Smooth muscle cell of the brain vasculature (primary cell): ENCODE measurements around the gene SCUBE1.

Source experiments
- DNase-seq: peaks from one replicate; pipeline ENCODE4 v3.0.0-alpha.2; 2012; ENCODE audit warnings: low read depth, low spot score

The SCUBE1 gene

GRCh38 chr22:43303166-43303565 is 40.0 kb downstream of the SCUBE1 start:
- no peak for DNase-seq

DNA sequence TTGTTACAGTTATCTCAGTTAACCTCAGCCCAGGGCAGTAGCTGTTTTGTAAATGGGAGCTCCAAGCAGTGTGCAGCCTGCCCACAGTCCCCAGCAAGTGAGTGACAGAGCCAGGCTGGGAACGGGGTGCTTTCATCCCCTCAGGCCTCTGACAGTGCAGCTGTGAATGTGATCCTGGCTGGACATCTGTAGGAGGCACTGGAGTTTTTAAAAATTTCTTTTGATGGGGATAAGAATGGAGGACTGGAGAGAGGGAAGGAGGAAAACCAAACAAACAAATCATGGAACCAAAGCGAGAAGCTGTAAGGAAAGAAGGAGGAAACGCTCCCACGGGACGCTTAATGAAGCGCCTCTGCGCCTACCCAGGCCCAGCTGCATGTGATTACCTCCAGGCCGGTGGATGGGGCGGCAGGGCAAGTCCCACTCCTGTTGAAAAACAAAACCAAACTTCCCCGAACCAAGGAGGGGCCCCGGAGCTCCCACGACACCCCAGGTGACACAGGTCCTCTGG is 40.6 kb downstream of the SCUBE1 start:
- DNase-seq, result no peak

- DNase-seq, result no peak
These were observed 41.3 kb downstream of the SCUBE1 start for GRCh38 chr22:43301866-43302265.

- DNase-seq, result no peak
These were observed 42.1 kb downstream of the SCUBE1 start for GRCh38 chr22:43300891-43301676.

- DNase-seq, result no peak
These were observed 43.4 kb downstream of the SCUBE1 start for GRCh38 chr22:43299736-43300135.

- no peak for DNase-seq
These were observed 44.9 kb downstream of the SCUBE1 start for GRCh38 chr22:43298062-43298801.

DNA sequence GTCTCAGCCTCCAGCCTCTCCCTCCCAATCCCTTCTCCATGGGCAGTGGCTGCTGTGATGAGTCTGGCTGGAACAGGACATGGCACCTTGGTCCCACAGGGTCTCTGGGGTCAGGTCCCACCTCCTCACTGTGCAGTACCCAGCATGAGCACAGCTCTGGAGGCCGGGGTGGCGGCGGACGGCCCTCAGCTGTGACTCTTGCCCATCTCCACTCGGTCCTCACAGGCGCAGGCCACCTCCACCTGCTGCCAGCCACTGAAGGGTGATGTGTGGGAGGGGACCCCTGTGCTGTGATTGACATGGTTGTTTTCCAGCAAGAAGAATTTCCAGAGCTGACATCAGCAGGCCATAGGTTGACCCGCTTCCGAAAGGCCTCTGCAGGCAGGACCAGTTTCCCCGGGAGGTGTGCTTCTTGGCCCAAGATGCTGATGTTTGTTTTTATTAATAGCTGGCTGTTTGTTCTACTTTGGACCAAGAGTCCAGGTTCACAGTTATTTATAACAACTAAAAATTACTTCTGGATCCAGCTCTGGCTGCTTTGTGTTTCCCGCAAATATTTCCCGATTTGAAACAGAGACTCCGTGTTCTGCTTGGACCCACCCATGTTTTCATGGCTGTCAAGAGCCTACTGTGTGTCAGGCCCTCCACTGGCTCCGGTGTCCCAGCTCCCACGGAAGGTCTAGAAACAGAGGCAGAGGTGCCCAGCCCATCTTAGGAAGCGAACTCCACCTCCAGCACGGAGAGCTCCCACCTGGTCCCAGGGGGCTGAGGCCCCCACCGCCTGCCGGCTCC is 45.7 kb downstream of the SCUBE1 start:
- DNase-seq, result no peak

DNA sequence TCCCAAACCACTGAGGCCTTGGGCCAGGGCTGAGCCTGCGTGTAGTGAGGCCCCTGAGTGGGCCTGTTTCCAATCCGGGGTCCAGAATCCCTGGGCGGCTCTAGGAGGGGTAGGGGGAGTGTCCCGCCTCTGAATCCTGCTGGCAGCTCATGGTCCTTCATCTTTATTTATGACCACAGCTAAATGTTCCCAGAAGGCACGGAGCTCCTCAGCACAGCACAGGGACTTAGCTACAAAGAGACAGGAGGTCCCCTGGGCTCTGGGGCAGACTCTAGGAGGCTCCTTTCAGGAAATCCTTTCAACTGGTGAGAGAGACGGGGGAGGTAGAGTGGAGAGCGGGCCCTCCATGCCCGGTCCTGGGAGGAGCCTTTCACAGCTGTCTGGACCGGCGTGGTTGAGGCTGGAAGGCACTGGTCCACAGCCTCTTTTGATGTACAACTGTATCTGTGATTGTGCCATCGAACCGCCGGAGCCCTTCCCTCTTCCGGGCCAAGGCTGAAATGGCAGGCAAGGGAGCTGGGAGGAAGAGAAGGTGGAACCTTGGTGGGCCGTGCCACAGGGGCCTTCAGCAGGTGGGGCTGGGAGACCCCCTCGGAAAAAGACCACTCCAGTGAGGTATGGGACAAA is 46.8 kb downstream of the SCUBE1 start:
- DNase-seq, result no peak

- no peak for DNase-seq
These were observed 47.5 kb downstream of the SCUBE1 start for GRCh38 chr22:43295660-43296059.

GRCh38 chr22:43295173-43295572 is 48.0 kb downstream of the SCUBE1 start:
- no peak for DNase-seq

- no peak for DNase-seq
These were observed 49.3 kb downstream of the SCUBE1 start for GRCh38 chr22:43293655-43294392.

- no peak for DNase-seq
These were observed 49.9 kb downstream of the SCUBE1 start for GRCh38 chr22:43293259-43293654.

GRCh38 chr22:43292630-43293018 is 50.5 kb downstream of the SCUBE1 start:
- no peak for DNase-seq

- no peak for DNase-seq
These were observed 51.8 kb downstream of the SCUBE1 start for GRCh38 chr22:43291381-43291780.

GRCh38 chr22:43289976-43290721 is 53.0 kb downstream of the SCUBE1 start:
- DNase-seq, result peak; percentile 41

GRCh38 chr22:43289531-43289963 is 53.6 kb downstream of the SCUBE1 start:
- DNase-seq, result no peak

- DNase-seq, result no peak
These were observed 54.3 kb downstream of the SCUBE1 start for GRCh38 chr22:43288807-43289420.

DNA sequence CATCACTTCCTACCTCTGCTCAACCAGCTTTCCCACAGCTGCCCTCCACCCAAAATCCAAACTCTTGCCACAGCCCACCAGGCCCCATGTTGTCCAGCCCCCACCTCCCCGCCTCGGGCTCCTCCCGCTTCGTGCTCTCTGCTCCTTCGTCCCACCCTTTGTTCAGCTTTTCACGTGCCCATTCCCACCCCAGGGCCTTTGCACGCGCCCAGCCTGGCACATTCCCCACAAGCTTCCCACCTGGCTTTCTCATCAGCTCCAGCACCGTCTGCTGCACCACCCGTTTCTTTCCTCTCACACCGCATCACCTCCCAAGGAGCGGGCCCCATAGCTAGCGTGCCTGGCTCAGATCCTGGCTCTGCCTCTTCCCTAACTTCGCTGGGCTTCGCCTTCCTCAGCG is 54.8 kb downstream of the SCUBE1 start:
- no peak for DNase-seq

GRCh38 chr22:43287441-43287840 is 55.7 kb downstream of the SCUBE1 start:
- no peak for DNase-seq

- no peak for DNase-seq
These were observed 61.8 kb downstream of the SCUBE1 start for GRCh38 chr22:43281394-43281793.
